ENCODE results near the gene RAP2B.
"Not testable (repeated sequence)": the region's sequence is repeated elsewhere in the genome, so short reads cannot be mapped to it uniquely, and the experiment has no call there.

Gene RAP2B

DNA sequence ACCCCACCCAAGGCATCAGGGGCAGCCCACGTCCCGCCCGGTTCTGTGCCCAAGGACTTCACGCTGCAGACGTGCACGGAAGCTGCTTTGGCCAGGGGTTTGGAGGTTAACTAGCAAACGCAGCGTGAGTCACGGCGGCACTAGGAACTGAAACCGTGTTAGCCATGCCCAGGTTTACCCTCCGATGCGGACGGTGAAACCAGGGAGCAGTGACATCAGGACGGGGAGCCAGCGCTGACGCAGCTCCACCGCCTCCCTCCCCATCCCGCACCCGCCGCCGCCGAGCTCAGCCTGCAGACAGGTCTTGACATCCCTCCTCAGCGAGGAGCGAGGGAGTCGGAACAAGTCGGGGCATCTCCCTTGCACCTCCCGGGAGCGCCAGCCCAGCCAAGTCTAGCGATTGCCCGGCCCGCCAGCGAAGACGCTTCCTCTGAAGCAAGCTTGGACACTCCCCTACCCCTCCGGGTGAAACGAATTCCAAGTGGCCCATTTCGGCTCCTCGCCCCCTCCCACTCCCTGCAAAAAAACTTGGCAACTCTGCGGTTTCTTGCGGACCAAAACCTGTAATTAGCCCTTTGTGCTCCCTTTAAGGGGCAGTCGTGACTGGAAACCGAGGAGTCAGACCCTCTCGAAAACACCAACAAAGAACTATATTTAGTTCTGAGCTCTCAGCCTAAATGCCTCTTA, 1.4 kb upstream of the RAP2B start:
- peak; percentile 87 to 92 for DNase-seq

DNA sequence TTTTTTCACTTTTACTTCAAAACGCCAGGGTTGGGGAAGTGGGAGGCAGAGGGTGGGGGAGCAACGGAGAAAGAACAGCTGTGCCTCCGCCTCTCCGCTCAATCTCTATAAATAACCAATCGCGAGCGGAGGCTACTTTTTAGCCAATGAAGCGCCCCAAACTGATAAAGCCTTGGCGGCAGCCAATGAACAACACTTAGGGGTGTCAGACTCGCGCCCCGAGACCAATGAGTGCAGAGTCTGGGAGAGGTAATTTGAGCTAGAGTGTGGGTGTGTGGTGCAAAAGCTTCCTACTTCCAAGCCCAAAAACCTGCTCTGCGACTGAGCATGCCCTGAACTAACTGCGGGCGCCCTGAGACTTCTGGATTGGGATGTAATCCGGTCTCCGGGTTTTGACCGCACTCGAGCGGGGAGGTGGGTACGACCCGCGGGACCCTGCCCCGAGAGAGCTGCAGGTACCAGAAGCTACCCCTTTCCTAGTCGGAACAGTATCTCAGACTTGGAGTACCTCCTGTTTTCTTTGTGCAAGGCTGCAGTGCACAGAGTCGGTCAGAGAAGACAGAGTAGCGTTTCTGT, 800 bp upstream of the RAP2B start:
- peak; percentile 100 for DNase-seq

DNA sequence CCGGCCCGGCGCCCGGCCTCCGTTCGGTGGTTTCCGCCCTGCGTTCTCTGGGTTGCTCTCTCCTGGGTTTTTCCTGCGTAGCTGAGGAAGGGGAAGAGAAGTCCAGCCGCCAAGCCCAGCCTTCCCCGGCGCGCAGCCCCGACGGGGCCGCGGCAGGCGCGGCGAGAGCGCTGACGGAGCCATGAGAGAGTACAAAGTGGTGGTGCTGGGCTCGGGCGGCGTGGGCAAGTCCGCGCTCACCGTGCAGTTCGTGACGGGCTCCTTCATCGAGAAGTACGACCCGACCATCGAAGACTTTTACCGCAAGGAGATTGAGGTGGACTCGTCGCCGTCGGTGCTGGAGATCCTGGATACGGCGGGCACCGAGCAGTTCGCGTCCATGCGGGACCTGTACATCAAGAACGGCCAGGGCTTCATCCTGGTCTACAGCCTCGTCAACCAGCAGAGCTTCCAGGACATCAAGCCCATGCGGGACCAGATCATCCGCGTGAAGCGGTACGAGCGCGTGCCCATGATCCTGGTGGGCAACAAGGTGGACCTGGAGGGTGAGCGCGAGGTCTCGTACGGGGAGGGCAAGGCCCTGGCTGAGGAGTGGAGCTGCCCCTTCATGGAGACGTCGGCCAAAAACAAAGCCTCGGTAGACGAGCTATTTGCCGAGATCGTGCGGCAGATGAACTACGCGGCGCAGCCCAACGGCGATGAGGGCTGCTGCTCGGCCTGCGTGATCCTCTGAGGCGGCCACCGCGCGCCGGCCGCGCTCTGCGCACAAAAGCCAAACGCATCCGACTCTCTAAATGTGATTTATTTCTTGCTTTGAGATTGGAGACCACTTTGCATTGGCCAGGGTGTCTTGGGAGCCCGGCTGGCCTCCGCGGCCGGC, 727 bp downstream of the RAP2B start:
- peak; percentile 46 to 55 for DNase-seq

DNA sequence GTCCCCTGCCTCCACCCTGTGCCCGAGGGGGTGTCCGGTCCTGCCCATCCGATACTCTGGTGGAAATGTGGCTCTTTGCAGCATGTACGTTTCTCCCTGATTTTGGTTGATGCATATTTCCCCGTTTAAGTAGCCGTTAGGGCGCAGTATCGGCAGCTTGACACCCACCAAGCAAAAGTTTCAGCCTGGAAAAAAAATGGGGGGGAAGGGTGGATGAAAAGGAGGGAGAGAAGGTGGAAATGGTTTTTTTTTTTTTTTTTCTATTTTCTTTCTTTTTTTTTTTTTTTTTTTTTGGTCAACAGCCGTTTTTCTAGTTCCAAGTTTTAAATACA, 1.3 kb downstream of the RAP2B start:
- peak in 1 of 2 experiments; percentile 40 for DNase-seq

DNA sequence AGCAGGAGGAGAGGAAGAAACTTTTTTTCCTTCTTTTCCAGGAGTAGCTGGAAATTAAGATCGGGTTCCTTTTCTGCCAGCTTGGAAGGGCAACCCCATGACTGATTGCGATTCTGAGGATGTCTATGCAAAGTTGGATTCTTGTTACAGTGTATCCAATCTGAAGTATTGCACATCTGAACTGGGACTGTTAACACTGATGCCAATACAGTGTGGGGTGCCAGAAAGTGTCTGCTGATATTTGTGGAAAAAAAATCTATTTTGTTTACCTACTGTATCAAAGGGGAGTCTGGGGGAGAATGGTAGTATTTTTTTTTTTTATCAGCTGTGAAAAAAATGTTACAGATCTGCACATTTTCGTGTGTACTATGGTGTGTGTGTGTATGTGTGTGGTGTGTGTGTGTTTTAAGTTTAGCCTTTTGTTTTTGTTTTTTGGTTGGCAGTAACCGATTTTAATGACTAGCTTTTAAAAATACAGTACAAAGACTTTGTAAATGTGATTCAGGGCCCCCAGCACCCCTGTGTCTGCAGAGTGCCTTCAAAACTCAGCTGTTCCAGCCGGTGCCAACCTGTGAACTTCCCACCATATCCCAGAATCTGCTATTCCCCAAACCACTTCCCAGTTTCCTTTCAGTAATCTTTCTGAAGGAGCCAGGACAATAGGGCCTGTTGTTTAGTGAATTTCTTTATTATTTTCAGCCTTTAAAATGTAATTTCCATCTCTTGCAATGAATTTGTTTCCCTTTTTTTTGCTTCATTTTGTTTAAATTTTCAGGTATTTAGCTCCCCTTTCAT, 1.9 kb downstream of the RAP2B start:
- DNase-seq, result no peak

DNA sequence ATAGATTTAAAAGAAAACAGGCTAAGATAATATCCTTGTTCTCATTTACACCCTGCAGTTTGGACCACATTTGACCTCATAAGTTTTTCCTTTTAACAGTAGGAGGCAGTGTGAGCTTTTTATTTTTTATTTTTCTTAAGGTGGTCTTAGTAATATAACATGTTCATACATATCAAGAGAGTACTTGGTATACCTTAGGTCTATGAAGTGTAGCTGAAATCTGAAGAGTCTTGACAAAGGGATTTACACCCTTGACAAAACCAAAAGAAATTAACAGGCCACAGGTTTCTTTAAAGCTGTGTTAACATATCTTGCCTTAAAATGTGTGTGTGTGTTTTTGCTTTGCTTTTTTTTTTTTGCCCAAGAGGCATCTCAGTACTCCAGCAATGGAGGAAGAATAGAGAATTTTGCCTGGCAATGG, 3.2 kb downstream of the RAP2B start:
- DNase-seq, result peak; percentile 53 to 57

DNA sequence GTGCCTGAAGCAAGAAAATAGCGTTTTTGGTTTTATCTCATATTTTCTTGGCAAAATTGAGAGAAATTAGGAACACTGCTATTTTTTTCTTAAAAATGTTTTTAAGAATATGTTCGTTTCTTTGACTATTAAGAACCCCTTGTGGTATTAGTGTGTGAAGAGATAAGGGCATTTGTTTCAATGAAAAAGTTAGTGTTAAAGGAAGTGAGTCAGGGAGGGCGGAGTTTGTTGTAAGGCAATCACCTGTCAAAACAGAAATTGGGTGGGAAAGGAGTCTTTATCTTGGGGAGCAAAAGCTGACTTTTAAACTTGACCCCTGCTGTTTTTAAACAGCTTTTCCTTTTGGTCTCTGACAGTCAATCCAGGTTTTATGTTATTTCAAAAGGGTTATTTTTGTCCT, 4.2 kb downstream of the RAP2B start:
- peak; percentile 23 to 53 for DNase-seq

DNA sequence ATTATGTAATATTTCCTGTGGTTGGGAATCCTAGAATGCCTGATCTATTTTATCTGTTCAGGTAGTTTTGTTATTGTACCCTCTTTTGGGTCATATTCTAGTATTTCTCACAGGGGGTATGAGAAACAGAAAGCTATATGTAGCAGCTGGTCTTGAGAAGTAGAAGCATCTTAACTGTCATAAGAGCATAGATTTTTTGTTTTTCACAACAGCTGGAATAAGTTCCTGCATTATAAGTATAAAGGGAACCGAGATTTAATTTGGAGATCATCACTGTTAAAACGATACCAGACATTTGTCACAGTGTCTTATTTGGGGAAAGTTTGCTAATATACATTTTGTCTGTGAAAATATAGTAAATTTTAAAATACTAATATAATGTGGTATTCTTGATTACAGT, 4.8 kb downstream of the RAP2B start:
- no peak for DNase-seq

DNA sequence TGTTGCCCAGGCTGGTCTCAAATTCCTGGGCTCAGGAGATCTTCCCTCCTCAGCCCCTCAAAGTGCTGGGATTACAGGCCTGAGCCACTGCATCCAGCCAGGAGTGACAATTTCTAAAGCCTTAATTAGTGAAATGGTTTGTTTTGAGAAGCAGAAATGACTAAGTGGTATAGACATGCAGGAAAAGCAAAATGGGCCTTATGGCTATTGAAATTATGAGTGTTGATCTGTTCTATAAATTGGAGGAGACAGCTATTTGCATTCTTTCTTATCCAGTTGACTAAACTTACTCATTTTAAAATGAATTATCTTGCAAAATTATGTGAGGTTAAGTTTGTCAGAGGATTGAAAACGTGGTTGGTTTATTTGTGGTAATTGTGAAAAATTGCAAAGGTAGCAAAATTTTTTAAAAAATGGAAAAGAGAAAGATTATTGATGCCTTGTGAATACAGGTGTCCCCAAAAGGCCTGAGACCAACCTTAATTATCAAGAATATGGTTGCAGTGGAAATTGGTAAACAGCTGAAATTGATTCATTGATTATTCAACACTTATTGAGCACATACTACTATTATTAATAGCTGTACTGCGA, 7.9 kb downstream of the RAP2B start:
- DNase-seq, result no peak

DNA sequence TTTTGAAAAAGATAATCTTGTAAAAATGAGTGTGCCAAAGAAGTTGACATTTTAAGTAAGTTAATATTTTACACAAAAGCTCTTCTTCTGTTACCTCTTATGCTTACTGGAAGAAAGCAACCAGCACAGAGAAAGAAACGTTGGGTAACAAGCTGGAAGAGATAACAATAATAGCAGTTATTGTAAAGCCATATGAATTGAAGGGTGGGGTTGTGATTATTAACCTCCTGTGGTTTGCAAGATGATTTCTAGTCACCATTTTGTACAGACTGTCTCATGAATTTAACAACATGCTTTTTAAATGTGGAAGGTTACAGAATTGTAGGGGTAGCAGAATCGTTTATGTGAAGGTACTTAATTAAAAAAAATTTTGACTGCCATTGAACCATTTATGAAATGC, 9.2 kb downstream of the RAP2B start:
- no peak for DNase-seq

DNA sequence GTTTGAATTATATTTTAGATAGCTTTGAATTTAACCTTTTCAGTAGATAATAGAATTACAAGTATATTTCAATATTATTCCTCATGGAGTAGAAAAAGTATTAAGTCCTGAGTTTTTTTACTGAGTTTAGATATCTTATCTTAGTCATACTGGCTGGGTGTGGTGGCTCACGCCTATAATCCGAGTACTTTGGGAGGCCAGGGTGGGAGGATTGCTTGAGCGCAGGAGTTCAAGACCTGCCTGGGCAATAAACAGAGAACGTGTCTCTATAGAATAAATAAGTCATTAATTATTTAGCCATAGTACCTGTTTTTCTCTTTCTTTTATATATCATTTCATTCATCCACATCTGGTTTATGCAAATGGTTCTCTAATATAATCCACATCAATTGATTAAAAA, 9.9 kb downstream of the RAP2B start:
- DNase-seq, result no peak

DNA sequence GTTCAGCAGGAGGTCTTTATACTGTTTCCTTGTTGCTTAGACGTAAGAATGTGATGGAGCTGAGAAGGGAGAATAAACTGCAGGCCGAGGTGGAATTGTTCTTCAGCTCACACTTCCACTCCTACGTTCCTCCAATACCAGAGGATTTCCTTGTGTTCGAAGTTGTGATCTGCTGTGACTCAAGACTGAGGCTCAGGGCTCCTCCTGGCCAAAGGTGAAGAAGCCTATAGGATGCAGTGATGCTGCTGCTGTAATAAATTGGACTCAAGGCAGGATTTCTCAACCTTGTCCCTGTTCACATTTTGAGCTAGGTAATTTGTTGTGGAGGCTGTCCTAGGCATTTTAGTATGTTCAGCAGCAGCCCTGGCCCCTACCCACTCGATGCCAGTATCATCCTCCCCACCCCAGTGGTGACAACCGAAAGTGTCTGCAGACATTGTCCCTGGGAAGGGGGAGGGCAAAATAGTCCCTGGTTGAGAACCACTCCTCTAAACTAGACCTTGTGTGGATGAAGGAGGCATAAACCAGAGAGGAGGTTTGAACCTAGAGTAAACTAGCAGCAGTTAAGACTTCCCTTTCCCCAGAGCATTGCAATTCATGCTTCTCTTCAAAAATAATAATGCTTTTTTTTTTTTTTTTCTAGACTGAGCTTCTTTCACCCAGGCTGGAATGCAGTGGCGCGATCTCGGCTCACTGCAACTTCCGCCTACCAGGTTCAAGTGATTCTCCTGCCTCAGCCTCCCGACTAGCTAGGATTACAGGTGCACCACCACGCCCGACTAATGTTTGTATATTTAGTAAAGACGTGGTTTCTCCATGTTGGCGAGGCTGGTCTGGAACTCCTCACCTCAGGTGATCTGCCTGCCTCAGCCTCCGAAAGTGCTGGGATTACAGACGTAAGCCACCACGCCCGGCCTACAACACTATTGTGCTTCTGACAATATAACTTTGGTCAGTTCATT, 11.1 kb downstream of the RAP2B start:
- no peak for DNase-seq

DNA sequence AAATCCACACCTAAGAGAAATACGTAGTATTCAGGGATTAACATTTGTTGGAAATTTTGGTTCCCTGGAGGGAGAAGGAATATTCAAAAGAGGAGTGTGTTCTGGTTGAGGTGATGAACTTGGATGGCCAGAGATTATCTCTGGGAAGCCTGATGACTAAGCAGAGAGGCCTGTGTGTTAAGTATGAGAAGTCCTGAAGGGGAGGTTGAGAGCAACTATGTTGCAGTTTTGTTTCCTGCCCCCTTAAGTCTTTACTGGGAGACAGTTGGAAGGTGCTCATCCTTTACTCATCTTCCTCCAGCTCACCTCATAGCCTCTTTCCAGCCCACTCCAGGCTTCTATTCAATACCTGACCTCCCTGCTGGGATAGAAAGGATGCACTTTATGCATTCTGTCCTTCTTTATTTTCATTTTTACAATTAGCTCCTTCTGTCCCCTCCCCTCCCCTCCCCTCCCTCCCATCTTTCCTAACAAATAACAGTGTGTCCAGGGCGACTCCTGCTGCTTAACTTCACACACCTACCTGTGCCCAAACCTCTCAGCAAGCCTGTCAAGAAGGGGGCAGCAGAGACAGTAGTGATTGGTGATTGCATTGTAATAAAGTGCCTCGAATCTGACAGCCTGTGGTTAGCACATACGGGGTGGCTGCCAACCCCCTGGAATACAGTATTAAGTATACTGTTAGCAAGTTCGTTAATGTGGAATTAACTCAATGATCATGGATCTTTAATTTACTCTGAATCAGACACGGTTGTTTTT, 11.9 kb downstream of the RAP2B start:
- DNase-seq, result no peak

DNA sequence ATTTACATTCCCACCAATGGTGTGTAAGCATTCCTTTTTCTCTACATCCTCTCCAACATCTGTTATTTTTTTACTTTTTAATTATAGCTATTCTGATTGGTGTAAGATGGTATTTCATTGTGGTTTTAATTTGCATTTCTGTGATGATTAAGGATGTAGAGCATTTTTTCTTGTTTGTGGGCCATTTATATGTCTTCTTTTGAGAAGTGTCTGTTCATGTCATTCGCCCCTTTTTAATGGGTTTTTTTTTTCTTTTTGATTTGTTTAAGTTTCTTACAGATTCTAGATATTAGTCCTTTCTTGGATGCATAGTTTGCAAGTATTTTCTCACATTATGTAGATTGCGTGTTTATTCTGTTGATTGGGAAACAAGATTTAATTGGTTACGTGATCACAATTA, 14.2 kb downstream of the RAP2B start:
- no peak for DNase-seq

DNA sequence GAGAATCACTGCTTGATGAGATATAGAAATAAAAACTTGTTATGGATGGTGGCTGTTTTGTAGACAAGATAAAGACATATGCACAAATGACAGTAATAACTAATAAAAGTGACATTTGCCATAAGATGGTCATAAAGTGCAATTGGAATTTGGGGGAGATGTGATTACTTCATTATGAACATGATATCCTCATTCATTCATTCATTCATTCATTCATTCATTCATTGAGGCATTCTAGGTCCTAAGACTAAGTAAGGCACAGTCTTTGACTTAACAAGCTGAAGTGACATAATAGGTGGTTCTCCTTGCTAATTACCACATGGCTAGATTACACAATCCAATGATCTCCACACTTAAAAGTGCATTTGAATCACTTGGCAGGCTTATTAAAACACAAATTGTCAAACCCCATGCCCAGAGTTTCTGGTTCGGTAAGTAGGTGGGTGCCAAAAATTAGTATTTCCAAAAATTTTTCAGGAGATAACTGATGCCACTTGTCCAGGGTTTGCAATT, 18.9 kb downstream of the RAP2B start:
- peak; percentile 84 to 86 for DNase-seq

DNA sequence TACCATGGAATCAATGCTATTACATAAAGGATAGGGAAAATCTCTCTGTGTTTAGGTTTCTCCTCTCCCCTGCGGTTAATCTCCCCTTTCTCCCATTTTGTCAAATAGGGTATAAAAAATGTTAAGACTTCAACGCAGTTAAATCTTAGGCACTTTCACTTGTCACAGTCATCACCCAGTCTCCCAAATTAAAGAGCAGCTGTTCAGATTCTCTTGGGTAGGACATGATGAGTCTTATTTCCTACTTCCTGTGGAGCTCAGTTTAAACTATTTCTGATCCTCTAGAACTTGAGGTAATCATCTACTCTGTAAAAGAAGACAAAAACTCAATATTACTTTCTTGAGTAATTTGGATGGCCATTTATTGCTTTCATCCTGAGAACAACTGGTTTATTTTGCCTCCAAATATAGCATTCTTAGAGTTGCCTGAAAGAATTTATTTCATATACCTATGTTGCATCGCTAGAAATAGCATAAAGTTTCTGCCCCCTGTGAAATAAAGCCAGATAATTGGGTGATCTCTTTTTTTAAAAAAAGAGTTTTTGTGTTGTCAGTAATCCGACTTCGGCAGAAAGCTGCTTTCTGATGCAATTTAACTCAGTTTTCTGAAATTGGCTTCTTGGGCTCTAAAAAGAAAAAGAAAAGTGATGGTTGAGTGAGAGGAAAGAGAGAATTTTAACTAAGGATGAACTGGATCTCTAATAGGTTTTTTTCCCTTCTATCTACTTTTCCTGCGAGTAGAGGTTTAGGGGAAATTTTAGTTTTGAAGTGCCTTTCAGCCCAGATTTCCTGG, 20.7 kb downstream of the RAP2B start:
- no peak for DNase-seq

DNA sequence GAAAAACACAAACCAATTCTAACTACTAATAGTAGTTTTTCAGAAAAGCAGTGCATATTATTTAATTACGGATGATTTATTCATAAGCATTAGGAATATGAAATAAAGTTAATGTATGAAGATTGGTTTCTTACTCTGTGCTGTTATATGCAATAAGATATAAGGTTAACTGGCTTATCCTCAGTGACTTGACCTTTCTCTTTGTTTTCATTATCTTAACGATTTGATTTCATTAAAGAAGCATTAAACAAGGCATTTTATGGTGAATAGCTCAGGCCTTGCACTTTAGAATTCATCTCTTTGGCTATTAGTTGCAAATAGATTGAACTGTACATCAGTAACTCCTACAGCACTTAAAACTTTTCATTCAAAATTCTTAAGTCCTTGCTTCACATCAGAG, 28.9 kb downstream of the RAP2B start:
- DNase-seq, result no peak

DNA sequence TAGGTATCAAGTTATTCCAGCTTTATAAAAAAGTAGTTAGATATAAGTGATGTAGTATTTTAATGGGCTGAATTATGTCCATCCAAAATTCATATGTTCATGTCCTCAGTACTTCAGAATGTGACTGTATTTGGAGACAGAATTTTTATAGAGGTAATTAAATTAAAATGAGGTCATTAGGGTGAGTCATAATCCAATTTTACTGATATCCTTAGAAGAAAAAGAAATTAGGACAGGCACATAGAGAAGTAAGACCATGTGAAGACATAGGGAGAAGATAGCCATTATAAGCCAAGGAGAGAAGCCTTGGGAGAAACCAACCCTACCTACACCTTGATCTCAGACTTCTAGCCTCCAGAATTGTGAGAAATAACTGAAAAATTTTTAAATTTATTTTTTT, 30.3 kb downstream of the RAP2B start:
- DNase-seq, result no peak

DNA sequence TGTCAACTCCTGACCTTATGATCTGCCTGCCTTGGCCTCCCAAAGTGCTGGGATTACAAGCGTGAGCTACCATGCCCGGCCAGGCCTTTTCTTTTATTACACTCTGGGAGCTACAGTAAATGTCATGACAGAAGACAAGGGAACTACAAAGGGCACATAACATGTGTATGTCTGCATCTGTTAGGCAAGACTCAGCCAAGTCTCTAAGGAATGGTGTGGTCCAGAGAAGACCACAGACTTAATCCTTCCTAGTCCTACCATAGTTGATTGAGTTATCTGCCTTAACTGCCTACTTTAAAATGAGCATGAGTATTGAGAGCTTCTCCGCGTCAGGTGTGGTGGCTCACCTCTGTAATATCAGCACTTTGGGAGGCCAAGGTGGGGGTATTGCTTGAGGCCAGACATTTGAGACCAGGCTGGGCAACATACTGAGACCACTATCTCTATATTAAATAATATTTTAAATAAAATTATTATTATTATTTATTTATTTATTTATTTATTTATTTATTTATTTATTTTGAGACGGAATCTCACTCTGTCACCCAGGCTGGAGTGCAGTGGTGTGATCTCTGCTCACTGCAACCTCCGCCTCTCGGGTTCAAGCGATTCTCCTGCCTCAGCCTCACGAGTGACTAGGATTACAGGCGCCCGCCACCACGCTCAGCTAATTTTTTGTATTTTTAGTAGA, 31.9 kb downstream of the RAP2B start:
- not testable (repeated sequence) for DNase-seq
